ENCODE results near the gene CELA1.

CELA1 gene

GRCh38 chr12:51374856-51375255, 28.4 kb upstream of the CELA1 start:
- no peak for TF ChIP-seq FOXP2 (optimal IDR thresholded peaks at IDR 0.05; ENCODE audit: borderline replicate concordance, extremely low read depth, extremely low read length, insufficient read depth)
- no peak for TF ChIP-seq REST (IDR thresholded peaks at IDR 0.05; ENCODE audit: insufficient read depth in 1 of 2, low read depth in 2 of 2, low read length in 2 of 2)
- TF ChIP-seq SIN3A (IDR thresholded peaks at IDR 0.05; ENCODE audit: borderline replicate concordance, insufficient read depth, low read length), result no peak
- TF ChIP-seq POLR2AphosphoS5 (IDR thresholded peaks at IDR 0.05; ENCODE audit: low read depth, low read length), result no peak
- TF ChIP-seq TAF1 (IDR thresholded peaks at IDR 0.05; ENCODE audit: borderline replicate concordance, insufficient read depth, low read length), result no peak

- TF ChIP-seq POLR2AphosphoS5 (IDR thresholded peaks at IDR 0.05; ENCODE audit: low read depth, low read length) (no peak), REST (IDR thresholded peaks at IDR 0.05; ENCODE audit: insufficient read depth in 1 of 2, low read depth in 2 of 2, low read length in 2 of 2) (no peak), SIN3A (IDR thresholded peaks at IDR 0.05; ENCODE audit: borderline replicate concordance, insufficient read depth, low read length) (no peak), FOXP2 (optimal IDR thresholded peaks at IDR 0.05; ENCODE audit: borderline replicate concordance, extremely low read depth, extremely low read length, insufficient read depth) (peak; percentile 26), TAF1 (IDR thresholded peaks at IDR 0.05; ENCODE audit: borderline replicate concordance, insufficient read depth, low read length) (no peak)
Measured at GRCh38 chr12:51374361-51374760, 27.9 kb upstream of the CELA1 start.

- TF ChIP-seq SIN3A (IDR thresholded peaks at IDR 0.05; ENCODE audit: borderline replicate concordance, insufficient read depth, low read length) (no peak), REST (IDR thresholded peaks at IDR 0.05; ENCODE audit: insufficient read depth in 1 of 2, low read depth in 2 of 2, low read length in 2 of 2) (no peak), FOXP2 (optimal IDR thresholded peaks at IDR 0.05; ENCODE audit: borderline replicate concordance, extremely low read depth, extremely low read length, insufficient read depth) (no peak), TAF1 (IDR thresholded peaks at IDR 0.05; ENCODE audit: borderline replicate concordance, insufficient read depth, low read length) (no peak), POLR2AphosphoS5 (IDR thresholded peaks at IDR 0.05; ENCODE audit: low read depth, low read length) (no peak)
Measured at GRCh38 chr12:51373187-51373586, 26.7 kb upstream of the CELA1 start.

- TF ChIP-seq FOXP2 (optimal IDR thresholded peaks at IDR 0.05; ENCODE audit: borderline replicate concordance, extremely low read depth, extremely low read length, insufficient read depth), result no peak
- no peak for TF ChIP-seq TAF1 (IDR thresholded peaks at IDR 0.05; ENCODE audit: borderline replicate concordance, insufficient read depth, low read length)
- TF ChIP-seq REST (IDR thresholded peaks at IDR 0.05; ENCODE audit: insufficient read depth in 1 of 2, low read depth in 2 of 2, low read length in 2 of 2), result no peak
- TF ChIP-seq SIN3A (IDR thresholded peaks at IDR 0.05; ENCODE audit: borderline replicate concordance, insufficient read depth, low read length), result no peak
- no peak for TF ChIP-seq POLR2AphosphoS5 (IDR thresholded peaks at IDR 0.05; ENCODE audit: low read depth, low read length)
Measured at GRCh38 chr12:51372021-51372420, 25.5 kb upstream of the CELA1 start.
